Stimulated activated CD4-positive, alpha-beta T cell treated with anti-CD3 and anti-CD28 coated beads, Interleukin-1b, Interleukin-23, amount 100 ng/mL, for 1 hour (primary cell): ENCODE results near the gene FHIT.
"Not testable (repeated sequence)": the region's sequence is repeated elsewhere in the genome, so short reads cannot be mapped to it uniquely, and the experiment has no call there.

Experiments
- DNase-seq, 2 donors: peaks; one replicate each; pipeline ENCODE4 v3.0.0-alpha.2; 2020; ENCODE audit warnings: low read depth in 2 of 2

FHIT gene

GRCh38 chr3:60707452-60708020 lies 543.7 kb downstream of the FHIT start:
- no peak for DNase-seq

GRCh38 chr3:60703956-60704736 lies 547.1 kb downstream of the FHIT start:
- no peak for DNase-seq

- DNase-seq = no peak
Measured at GRCh38 chr3:60703008-60703407, 548.2 kb downstream of the FHIT start.

GRCh38 chr3:60698117-60698516 lies 553.1 kb downstream of the FHIT start:
- no peak for DNase-seq

GRCh38 chr3:60697132-60697531 lies 554.1 kb downstream of the FHIT start:
- no peak for DNase-seq

GRCh38 chr3:60696428-60697125 lies 554.7 kb downstream of the FHIT start:
- no peak for DNase-seq

GRCh38 chr3:60675424-60675823 lies 575.8 kb downstream of the FHIT start:
- DNase-seq = no peak

- no peak for DNase-seq
Measured at GRCh38 chr3:60674870-60675269, 576.4 kb downstream of the FHIT start.

GRCh38 chr3:60673123-60673522 lies 578.1 kb downstream of the FHIT start:
- DNase-seq = no peak

GRCh38 chr3:60672337-60672736 lies 578.9 kb downstream of the FHIT start:
- DNase-seq = not testable (repeated sequence)

- DNase-seq = no peak
Measured at GRCh38 chr3:60669636-60670035, 581.6 kb downstream of the FHIT start.

- DNase-seq = no peak
Measured at GRCh38 chr3:60660026-60660425, 591.2 kb downstream of the FHIT start.

GRCh38 chr3:60659098-60659497 lies 592.2 kb downstream of the FHIT start:
- DNase-seq = no peak

- DNase-seq = no peak
Measured at GRCh38 chr3:60657972-60658371, 593.3 kb downstream of the FHIT start.

- no peak for DNase-seq
Measured at GRCh38 chr3:60652829-60653228, 598.4 kb downstream of the FHIT start.

- DNase-seq = no peak
Measured at GRCh38 chr3:60651799-60652198, 599.5 kb downstream of the FHIT start.

GRCh38 chr3:60650171-60650570 lies 601.1 kb downstream of the FHIT start:
- no peak for DNase-seq

- DNase-seq = no peak
Measured at GRCh38 chr3:60645801-60646200, 605.5 kb downstream of the FHIT start.

GRCh38 chr3:60643831-60644230 lies 607.4 kb downstream of the FHIT start:
- DNase-seq = no peak

- DNase-seq = no peak
Measured at GRCh38 chr3:60641354-60641753, 609.9 kb downstream of the FHIT start.

- DNase-seq = no peak
Measured at GRCh38 chr3:60636846-60637245, 614.4 kb downstream of the FHIT start.

- no peak for DNase-seq
Measured at GRCh38 chr3:60633644-60634043, 617.6 kb downstream of the FHIT start.

GRCh38 chr3:60631509-60631908 lies 619.7 kb downstream of the FHIT start:
- no peak for DNase-seq
